Chondrocyte (in vitro differentiated cells): ENCODE measurements around the gene TPRG1L. TPM values are rescaled to one million over a fixed set of nuclear protein-coding genes. Genes with fewer than 3 reads are reported as not detected.

Source experiments
- DNase-seq: peaks from one replicate; pipeline ENCODE4 v3.0.0; 2021; ENCODE audit warnings: mixed read lengths, low spot score
- H3K27ac Mint-ChIP-seq: one replicate; pipeline ENCODE4 v1.8.0; 2021; ENCODE audit warnings: mild to moderate bottlenecking, moderate library complexity, mixed read lengths; ENCODE audit not compliant: unreplicated experiment
- H3K27me3 Mint-ChIP-seq: 2 replicates; pipeline ENCODE4 v1.8.0; 2021; ENCODE audit warnings: low read depth, mixed read lengths
- H3K36me3 Mint-ChIP-seq: 2 replicates; pipeline ENCODE4 v1.8.0; 2021; ENCODE audit warnings: low read depth, mixed read lengths
- H3K4me1 Mint-ChIP-seq: 2 replicates; pipeline ENCODE4 v1.8.0; 2021; ENCODE audit warnings: low read depth, mild to moderate bottlenecking, mixed read lengths
- H3K4me3 Mint-ChIP-seq: one replicate; pipeline ENCODE4 v1.8.0; 2021; ENCODE audit warnings: mild to moderate bottlenecking, moderate library complexity, mixed read lengths; ENCODE audit not compliant: unreplicated experiment
- H3K9me3 Mint-ChIP-seq: 2 replicates; pipeline ENCODE4 v1.8.0; 2021; ENCODE audit warnings: low read depth, mixed read lengths
- total RNA-seq: library from RNA; stranded (reverse); gene quantifications from 3 replicates; pipeline ENCODE4 v1.2.1, GENCODE V29; 2021
- TF ChIP-seq, protein P1 (sequence below): fragments of 200-600 bp; sonication (generic); IDR thresholded peaks from 2 replicates; pipeline ENCODE4 v1.5.0; 2021; ENCODE audit warnings: antibody characterized with exemption, mild to moderate bottlenecking, moderate library complexity

Gene TPRG1L
- total RNA-seq, 1 donor from 2014 or later: 53.7 TPM

DNA sequence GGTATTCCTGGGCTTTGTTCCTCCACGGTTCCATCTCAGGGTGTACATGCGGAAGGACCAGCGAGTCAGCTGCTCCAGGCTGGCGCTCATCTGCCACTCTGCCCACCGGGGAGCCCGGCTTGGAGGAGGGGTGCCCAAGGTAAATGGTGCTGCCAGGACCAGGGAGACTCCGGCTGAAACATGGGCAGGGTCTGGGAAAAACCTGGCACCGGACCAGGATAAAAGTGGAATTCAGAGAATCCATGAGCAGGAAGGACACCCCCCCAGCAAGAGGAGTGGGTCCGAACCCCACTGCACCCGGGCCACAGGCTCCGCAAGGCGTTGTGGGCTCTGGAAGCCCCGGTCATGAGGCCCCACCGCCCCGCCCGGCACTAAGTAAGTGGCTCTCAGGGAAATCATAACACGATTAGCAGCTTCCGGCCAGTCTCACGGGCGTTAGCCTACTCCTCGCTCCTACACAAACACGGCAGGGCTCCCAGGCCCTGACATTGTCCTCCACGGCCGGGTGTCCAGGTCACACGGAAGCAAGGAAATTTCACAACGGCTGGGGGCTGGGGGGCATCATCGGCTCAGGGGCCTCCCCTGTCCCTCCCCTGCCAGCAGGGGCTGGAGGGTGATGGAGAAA lies 34.6 kb upstream of the TPRG1L start:
- Mint-ChIP-seq H3K4me1 (peaks cover 8% of the 10 kb centered on the region), H3K27me3 (no peaks in the 10 kb centered on the region), H3K36me3 (no peaks in the 10 kb centered on the region), H3K9me3 (no peaks in the 10 kb centered on the region), H3K27ac (no peak overlapping the region), H3K4me3 (no peak overlapping the region)
- TF ChIP-seq, protein P1, sequence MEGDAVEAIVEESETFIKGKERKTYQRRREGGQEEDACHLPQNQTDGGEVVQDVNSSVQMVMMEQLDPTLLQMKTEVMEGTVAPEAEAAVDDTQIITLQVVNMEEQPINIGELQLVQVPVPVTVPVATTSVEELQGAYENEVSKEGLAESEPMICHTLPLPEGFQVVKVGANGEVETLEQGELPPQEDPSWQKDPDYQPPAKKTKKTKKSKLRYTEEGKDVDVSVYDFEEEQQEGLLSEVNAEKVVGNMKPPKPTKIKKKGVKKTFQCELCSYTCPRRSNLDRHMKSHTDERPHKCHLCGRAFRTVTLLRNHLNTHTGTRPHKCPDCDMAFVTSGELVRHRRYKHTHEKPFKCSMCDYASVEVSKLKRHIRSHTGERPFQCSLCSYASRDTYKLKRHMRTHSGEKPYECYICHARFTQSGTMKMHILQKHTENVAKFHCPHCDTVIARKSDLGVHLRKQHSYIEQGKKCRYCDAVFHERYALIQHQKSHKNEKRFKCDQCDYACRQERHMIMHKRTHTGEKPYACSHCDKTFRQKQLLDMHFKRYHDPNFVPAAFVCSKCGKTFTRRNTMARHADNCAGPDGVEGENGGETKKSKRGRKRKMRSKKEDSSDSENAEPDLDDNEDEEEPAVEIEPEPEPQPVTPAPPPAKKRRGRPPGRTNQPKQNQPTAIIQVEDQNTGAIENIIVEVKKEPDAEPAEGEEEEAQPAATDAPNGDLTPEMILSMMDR: no peak
- DNase-seq: no peak

DNA sequence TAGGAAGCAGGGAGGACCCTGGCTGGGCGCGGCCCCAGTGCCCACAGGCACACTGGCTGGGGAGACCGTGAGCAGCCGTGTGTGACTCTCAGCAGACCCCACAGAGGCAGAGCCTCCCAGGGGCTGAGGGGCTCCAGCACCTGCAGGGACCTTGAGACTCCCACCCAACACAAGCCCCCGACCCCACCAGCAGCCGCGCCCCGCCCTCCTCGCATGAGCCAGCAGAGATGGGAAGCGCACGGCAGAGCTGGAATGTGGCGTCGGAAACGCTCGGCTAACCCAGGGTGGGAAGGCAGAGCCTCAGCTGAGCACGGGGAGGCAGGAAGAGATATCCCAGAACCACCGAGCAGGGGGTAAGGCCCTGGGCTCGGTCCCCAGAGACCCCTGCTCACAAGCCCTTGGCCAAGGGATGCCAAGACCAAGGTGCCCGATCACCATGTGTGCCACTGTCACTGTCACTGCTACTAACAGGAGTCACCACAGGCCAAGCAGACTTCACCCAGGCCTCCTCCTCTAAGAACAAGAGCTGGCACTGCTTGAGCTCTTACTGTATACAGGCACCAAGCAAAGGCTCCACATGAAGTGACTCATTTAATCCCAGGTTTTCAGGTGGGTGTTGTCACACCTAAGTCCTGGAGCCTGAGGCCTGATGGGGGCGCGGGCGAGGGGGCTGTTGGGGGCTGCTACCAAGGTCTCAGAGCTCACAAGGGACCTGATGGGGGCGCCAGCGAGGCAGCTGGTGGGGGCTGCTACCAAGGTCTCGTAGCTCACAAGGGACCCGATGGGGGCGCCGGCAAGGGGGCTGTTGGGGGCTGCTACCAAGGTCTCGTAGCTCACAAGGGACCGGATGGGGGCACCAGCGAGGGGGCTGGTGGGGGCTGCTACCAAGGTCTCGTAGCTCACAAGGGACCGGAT lies 33.6 kb upstream of the TPRG1L start:
- Mint-ChIP-seq H3K27ac (no peak overlapping the region), H3K4me3 (no peak overlapping the region), H3K9me3 (no peaks in the 10 kb centered on the region), H3K27me3 (no peaks in the 10 kb centered on the region), H3K4me1 (peaks cover 8% of the 10 kb centered on the region), H3K36me3 (no peaks in the 10 kb centered on the region)
- no peak for DNase-seq
- TF ChIP-seq, protein P1: peak; percentile 32

DNA sequence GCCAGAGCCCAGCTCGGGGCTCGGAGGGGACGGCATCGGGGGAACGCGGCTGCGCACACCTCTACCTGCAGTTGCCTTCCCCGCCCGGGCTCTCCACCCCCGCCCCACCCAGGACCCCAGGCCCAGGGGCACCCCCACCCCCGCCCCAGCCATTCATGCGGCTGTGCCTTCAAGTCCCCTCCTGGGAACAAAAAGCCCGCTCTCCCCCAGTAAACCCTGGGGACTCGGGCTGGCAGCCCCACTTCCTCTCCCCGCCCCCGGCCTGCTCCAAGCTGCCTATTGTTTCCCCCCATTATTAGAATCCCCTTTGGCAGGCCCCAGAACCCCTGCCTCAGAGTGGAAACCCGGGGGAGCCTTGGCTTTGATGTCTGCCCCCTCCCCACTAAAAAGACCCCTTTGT lies 31.5 kb upstream of the TPRG1L start:
- H3K4me3 Mint-ChIP-seq: no peak overlapping the region
- H3K36me3 Mint-ChIP-seq: no peaks in the 10 kb centered on the region
- TF ChIP-seq, protein P1: no peak
- no peak overlapping the region for H3K27ac Mint-ChIP-seq
- no peak for DNase-seq
- no peaks in the 10 kb centered on the region for H3K9me3 Mint-ChIP-seq
- H3K27me3 Mint-ChIP-seq: peaks cover 4% of the 10 kb centered on the region
- H3K4me1 Mint-ChIP-seq: peaks cover 8% of the 10 kb centered on the region

DNA sequence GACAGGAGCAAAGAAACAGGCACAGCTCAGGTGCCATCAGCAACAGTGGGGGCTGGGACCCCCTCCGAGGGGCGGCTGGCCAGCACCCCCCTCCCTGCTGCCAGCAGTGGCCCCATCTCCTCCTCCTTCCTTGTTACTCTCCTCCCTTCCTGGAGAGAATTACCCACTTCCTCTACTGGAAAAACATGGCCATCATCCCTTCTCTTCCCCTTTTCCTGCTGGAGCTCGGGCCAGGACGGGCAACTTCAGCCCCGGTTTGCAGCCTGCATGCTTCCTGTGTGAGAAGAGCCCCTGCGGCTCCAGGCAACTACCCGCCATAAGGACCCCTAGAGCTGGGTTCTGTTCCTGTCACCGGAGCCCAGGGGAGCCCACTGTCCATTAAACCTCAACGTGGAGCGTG lies 31.1 kb upstream of the TPRG1L start:
- Mint-ChIP-seq H3K27me3 (peaks cover 4% of the 10 kb centered on the region), H3K27ac (no peak overlapping the region), H3K4me1 (peaks cover 8% of the 10 kb centered on the region), H3K36me3 (no peaks in the 10 kb centered on the region), H3K4me3 (no peak overlapping the region), H3K9me3 (no peaks in the 10 kb centered on the region)
- TF ChIP-seq, protein P1: no peak
- DNase-seq: no peak

DNA sequence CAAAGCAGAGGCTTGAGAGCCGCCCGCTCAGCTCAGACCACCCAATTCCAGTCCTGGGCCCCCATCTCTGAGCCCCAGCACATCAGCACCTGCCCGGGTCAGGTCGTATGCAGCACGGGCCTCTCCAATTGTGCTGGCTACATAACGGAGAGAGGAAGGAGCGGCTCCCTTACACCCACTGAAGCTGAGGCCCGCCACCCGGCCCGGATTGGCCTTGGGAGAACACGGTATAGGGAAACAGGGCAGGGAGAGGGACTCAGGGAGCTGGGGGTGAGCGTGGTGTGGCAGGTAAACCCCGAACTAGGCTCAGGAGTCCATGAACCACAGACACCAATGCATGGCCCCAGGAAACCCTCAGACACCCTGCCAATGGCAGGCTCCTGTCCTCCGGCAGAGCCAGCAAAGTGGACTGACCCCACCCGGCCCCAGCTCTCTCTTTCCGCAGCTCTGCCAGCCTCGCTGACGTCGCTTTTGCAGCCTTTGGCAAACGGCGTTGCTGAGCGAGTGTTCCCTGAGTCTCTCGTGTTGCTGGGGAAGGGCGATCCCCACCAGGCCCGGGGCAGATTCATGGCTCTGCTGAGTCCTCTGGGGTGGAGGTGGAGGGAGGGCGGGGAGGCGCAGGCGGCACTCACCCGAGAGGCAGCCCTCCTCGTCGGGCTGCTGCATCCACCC lies 30.0 kb upstream of the TPRG1L start:
- no peak overlapping the region for H3K4me3 Mint-ChIP-seq

More for the DNA sequence above, 30.0 kb upstream of the TPRG1L start:
- no peak for DNase-seq
- Mint-ChIP-seq H3K27me3 (peaks cover 4% of the 10 kb centered on the region), H3K27ac (no peak overlapping the region), H3K9me3 (no peaks in the 10 kb centered on the region), H3K36me3 (no peaks in the 10 kb centered on the region), H3K4me1 (peaks cover 8% of the 10 kb centered on the region)
- TF ChIP-seq, protein P1: no peak
